Chondrocyte (in vitro differentiated cells): ENCODE data around the gene PLEKHD1. TPM values are rescaled to one million over a fixed set of nuclear protein-coding genes. Genes with fewer than 3 reads are reported as not detected.
"Not testable (repeated sequence)": the region's sequence is repeated elsewhere in the genome, so short reads cannot be mapped to it uniquely, and the experiment has no call there.

Experiments used
- DNase-seq: peaks from one replicate; pipeline ENCODE4 v3.0.0; 2021; ENCODE audit warnings: mixed read lengths, low spot score
- H3K27ac Mint-ChIP-seq: one replicate; pipeline ENCODE4 v1.8.0; 2021; ENCODE audit warnings: mild to moderate bottlenecking, moderate library complexity, mixed read lengths; ENCODE audit not compliant: unreplicated experiment
- H3K27me3 Mint-ChIP-seq: 2 replicates; pipeline ENCODE4 v1.8.0; 2021; ENCODE audit warnings: low read depth, mixed read lengths
- H3K36me3 Mint-ChIP-seq: 2 replicates; pipeline ENCODE4 v1.8.0; 2021; ENCODE audit warnings: low read depth, mixed read lengths
- H3K4me1 Mint-ChIP-seq: 2 replicates; pipeline ENCODE4 v1.8.0; 2021; ENCODE audit warnings: low read depth, mild to moderate bottlenecking, mixed read lengths
- H3K4me3 Mint-ChIP-seq: one replicate; pipeline ENCODE4 v1.8.0; 2021; ENCODE audit warnings: mild to moderate bottlenecking, moderate library complexity, mixed read lengths; ENCODE audit not compliant: unreplicated experiment
- H3K9me3 Mint-ChIP-seq: 2 replicates; pipeline ENCODE4 v1.8.0; 2021; ENCODE audit warnings: low read depth, mixed read lengths
- total RNA-seq: library from RNA; stranded (reverse); gene quantifications from 3 replicates; pipeline ENCODE4 v1.2.1, GENCODE V29; 2021
- TF ChIP-seq, protein P1 (sequence below): fragments of 200-600 bp; sonication (generic); IDR thresholded peaks from 2 replicates; pipeline ENCODE4 v1.5.0; 2021; ENCODE audit warnings: antibody characterized with exemption, mild to moderate bottlenecking, moderate library complexity

PLEKHD1 gene
- total RNA-seq, 1 donor from 2014 or later, result 0.15 TPM

DNA sequence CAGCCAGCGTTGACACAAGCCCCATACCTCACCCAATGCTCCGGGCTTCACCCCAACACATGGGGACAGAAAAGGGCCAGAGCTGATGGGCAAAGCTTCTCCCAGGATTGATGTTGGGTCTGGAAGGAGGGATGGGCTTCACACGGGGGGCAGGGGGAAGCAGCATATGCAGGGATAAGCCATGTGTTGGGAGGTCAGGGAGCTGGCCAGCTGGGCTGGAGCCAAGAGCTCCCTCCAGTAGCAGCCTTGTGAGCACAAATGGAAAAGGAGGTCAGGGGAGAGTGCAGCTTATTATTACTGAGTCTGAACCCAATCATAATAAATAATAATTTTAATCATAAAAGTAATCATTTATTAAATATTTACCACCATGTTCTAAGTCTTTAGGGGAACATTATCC, 9.3 kb downstream of the PLEKHD1 start:
- no peaks in the 10 kb centered on the region for H3K9me3 Mint-ChIP-seq
- no peaks in the 10 kb centered on the region for H3K4me1 Mint-ChIP-seq
- H3K36me3 Mint-ChIP-seq, result no peaks in the 10 kb centered on the region
- TF ChIP-seq, protein P1, sequence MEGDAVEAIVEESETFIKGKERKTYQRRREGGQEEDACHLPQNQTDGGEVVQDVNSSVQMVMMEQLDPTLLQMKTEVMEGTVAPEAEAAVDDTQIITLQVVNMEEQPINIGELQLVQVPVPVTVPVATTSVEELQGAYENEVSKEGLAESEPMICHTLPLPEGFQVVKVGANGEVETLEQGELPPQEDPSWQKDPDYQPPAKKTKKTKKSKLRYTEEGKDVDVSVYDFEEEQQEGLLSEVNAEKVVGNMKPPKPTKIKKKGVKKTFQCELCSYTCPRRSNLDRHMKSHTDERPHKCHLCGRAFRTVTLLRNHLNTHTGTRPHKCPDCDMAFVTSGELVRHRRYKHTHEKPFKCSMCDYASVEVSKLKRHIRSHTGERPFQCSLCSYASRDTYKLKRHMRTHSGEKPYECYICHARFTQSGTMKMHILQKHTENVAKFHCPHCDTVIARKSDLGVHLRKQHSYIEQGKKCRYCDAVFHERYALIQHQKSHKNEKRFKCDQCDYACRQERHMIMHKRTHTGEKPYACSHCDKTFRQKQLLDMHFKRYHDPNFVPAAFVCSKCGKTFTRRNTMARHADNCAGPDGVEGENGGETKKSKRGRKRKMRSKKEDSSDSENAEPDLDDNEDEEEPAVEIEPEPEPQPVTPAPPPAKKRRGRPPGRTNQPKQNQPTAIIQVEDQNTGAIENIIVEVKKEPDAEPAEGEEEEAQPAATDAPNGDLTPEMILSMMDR, result no peak
- H3K27ac Mint-ChIP-seq, result no peak overlapping the region
- peaks cover 9% of the 10 kb centered on the region for H3K27me3 Mint-ChIP-seq
- no peak overlapping the region for H3K4me3 Mint-ChIP-seq
- DNase-seq, result peak; percentile 30

DNA sequence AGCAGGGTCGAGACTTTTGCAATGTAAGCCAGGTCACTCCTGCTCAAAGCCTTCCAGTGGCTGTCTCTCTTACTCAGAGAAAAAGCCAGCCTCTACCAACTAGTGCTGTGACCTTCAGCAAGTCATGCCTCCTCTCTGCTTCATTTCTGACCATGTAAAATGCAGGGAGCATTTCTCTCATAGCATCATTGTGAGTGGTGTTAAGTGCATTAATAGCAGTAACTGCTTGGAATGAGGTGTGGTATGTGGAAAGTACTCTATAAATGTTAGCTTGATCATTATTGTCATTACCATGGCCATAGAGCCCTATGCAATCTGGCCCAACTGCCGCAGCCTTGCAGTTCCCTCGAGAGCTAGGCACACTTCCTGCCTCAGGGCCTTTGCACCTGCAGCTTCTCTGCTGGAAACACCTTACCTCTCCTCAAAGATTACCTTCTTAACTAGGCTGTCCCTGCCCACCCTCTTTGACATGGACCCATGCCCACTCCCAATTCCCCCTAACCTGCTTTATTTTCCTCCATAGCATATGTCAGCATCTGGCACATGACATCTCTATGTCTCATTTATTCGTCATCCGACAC, 10.9 kb downstream of the PLEKHD1 start:
- peak; percentile 32 for DNase-seq
- Mint-ChIP-seq H3K36me3 (no peaks in the 10 kb centered on the region), H3K4me1 (no peaks in the 10 kb centered on the region), H3K27me3 (peaks cover 9% of the 10 kb centered on the region), H3K4me3 (no peak overlapping the region), H3K9me3 (no peaks in the 10 kb centered on the region), H3K27ac (no peak overlapping the region)
- TF ChIP-seq, protein P1, result no peak

DNA sequence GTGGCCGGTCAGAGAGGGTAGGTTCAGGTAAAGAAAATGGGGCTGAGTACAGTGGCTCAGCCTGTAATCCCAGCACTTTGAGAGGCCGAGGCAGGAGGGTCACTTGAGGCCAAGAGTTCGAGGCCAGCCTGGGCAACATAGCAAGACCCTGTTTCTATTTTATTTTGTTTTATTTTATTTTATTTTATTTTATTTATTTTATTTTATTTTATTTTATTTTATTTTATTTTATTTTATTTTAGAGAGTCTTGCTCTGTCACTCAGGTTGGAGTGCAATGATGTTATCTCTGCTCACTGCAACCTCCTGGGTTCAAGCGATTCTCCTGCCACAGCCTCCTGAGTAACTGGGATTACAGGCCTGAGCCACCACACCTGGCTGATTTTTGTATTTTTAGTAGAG, 13.3 kb downstream of the PLEKHD1 start:
- not testable (repeated sequence) for H3K36me3 Mint-ChIP-seq, H3K4me3 Mint-ChIP-seq, H3K9me3 Mint-ChIP-seq, H3K27ac Mint-ChIP-seq, H3K27me3 Mint-ChIP-seq
- DNase-seq, result peak; percentile 0
- peaks cover 14% of the 10 kb centered on the region for H3K4me1 Mint-ChIP-seq

DNA sequence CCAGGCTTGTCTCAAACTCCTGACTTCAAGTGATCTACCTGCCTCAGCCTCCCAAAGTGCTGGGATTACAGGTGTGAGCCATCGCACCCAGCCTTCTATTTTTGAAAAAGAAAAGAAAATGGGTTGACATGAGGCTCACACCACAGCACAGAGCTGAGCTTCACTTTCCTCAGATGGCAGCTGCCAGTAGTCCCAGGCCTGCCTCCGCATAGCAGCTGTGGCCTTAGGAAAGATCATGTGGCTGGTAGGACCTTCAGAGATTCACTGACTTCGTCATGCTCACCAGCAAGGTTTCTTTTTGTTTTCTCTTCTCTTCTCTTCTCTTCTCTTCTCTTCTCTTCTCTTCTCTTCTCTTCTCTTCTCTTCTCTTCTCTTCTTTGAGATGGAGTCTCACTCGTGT, 13.8 kb downstream of the PLEKHD1 start:
- not testable (repeated sequence) for H3K27ac Mint-ChIP-seq, H3K36me3 Mint-ChIP-seq, H3K4me3 Mint-ChIP-seq, H3K9me3 Mint-ChIP-seq, H3K27me3 Mint-ChIP-seq
- peaks cover 14% of the 10 kb centered on the region for H3K4me1 Mint-ChIP-seq
- DNase-seq, result peak; percentile 15

DNA sequence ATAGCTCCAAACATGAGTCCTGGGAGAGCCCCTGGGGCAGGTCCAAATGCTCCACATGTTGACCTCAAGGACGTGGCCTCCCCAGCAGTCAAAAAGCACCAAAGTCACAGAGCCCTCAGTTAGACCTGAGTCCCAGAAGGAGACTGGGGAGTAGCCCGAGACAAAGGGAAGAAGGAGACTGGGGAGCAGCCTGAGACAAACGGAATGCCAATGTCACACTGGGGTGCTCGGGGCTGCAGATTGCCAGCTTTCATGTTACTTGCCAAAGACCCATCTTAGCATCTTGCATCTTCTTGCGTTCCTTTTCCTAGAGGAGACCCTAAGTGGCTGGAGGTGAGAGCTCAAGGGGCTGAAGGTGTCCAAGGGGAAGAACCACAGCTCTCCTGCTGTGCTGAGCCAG, 14.9 kb downstream of the PLEKHD1 start:
- no peak overlapping the region for H3K4me3 Mint-ChIP-seq
- H3K27ac Mint-ChIP-seq, result no peak overlapping the region
- TF ChIP-seq, protein P1, result no peak
- no peaks in the 10 kb centered on the region for H3K36me3 Mint-ChIP-seq
- H3K9me3 Mint-ChIP-seq, result no peaks in the 10 kb centered on the region
- DNase-seq, result no peak
- H3K27me3 Mint-ChIP-seq, result peaks cover 4% of the 10 kb centered on the region
- H3K4me1 Mint-ChIP-seq, result peaks cover 14% of the 10 kb centered on the region

DNA sequence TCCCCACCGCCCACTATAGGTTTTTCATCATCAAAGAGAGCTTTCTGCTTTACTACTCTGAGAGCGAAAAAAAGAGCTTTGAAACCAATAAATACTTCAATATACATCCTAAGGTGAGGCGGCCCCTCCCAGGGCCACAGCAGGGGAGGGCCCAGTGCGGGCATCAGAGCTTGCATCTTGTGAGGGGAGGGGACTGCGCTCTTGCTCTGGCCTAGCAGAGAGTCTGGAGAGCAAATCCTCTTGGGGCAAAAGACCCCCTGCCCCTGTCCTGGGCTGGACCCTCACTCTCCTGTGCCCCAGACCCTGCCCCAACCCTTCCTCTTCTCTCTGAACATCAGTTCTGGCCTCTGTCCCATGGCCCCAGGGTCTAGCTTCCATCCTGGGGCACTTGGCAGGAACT, 15.6 kb downstream of the PLEKHD1 start:
- no peak overlapping the region for H3K27ac Mint-ChIP-seq
- no peaks in the 10 kb centered on the region for H3K9me3 Mint-ChIP-seq
- no peak for DNase-seq
- no peak overlapping the region for H3K4me3 Mint-ChIP-seq
- TF ChIP-seq, protein P1, result no peak
- no peaks in the 10 kb centered on the region for H3K36me3 Mint-ChIP-seq
- H3K4me1 Mint-ChIP-seq, result peaks cover 14% of the 10 kb centered on the region
- peaks cover 1% of the 10 kb centered on the region for H3K27me3 Mint-ChIP-seq
